ENCODE data around the gene TMEM158.

DNA sequence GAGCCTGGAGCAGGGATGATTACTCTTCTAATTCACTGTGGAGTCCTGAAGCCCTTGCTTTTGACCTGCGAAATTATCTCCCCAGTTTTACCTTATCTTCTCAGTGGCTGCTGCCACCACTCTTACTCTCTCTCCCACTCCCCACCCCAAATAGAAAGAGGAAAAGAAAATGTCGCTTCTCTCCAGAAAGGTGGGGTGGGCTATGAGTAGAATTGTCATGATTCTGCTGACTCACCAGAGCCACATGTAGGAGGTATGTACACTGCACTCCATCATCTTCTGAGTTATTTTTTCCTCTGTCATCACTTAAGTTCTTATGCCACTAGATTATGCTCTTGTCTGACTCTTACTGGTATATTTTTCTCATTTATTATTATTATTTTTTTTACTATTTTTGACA, 43.9 kb upstream of the TMEM158 start:
- no peak for TF ChIP-seq FOXM1 (IDR thresholded peaks at IDR 0.05; ENCODE audit: borderline replicate concordance, low read depth)
- TF ChIP-seq YY1 (IDR thresholded peaks at IDR 0.05; ENCODE audit: low read depth), result no peak
- TF ChIP-seq EP300 (IDR thresholded peaks at IDR 0.05; ENCODE audit: borderline replicate concordance), result no peak
- no peak for TF ChIP-seq EGR1 (IDR thresholded peaks at IDR 0.05)
- no peak for TF ChIP-seq TCF12 (IDR thresholded peaks at IDR 0.05; ENCODE audit: low read depth)
- no peak for TF ChIP-seq CREB1 (IDR thresholded peaks at IDR 0.05; ENCODE audit: low read depth)
